Measurements from ENCODE around the gene EMC6.

EMC6 gene

GRCh38 chr17:3636908-3637373 lies 31.7 kb upstream of the EMC6 start:
- Histone ChIP-seq H3K79me2 (ENCODE audit: insufficient read depth, low read length) (no peaks in the 10 kb centered on the region), H3K9ac (ENCODE audit: low read length) (peak overlapping the region; percentile 81), H3K9me3 (ENCODE audit: low read length) (no peaks in the 10 kb centered on the region), H3F3A (ENCODE audit: insufficient read depth, low read length) (no peaks in the 10 kb centered on the region), H3K4me3 (ENCODE audit: low read depth, low read length, poor library complexity, severe bottlenecking) (peak overlapping the region; percentile 85), H3K4me1 (ENCODE audit: insufficient read depth, low read length, severe bottlenecking) (peaks cover 20% of the 10 kb centered on the region), H3K27ac (ENCODE audit: low read depth, low read length, poor library complexity, severe bottlenecking) (no peak overlapping the region), H3K9me2 (ENCODE audit: low read depth, low read length) (no peaks in the 10 kb centered on the region), H3K27me3 (ENCODE audit: insufficient read depth, low read length) (no peaks in the 10 kb centered on the region), H3K4me2 (ENCODE audit: low read length) (peak overlapping the region; percentile 77), H4K20me1 (ENCODE audit: insufficient read depth, low read length) (no peaks in the 10 kb centered on the region), H3K36me3 (ENCODE audit: insufficient read depth, low read length) (peaks cover 5% of the 10 kb centered on the region), H2AFZ (ENCODE audit: low read length) (no peak overlapping the region)
- TF ChIP-seq CTCF (IDR thresholded peaks at IDR 0.05; ENCODE audit: low read length): no peak
- TF ChIP-seq EZH2 (IDR thresholded peaks at IDR 0.05; ENCODE audit: borderline replicate concordance, low read length): no peak

GRCh38 chr17:3639981-3640596 lies 28.5 kb upstream of the EMC6 start:
- Histone ChIP-seq H3K9me2 (ENCODE audit: low read depth, low read length) (no peaks in the 10 kb centered on the region), H3K9me3 (ENCODE audit: low read length) (no peaks in the 10 kb centered on the region), H3K4me1 (ENCODE audit: insufficient read depth, low read length, severe bottlenecking) (peaks cover 20% of the 10 kb centered on the region), H3K9ac (ENCODE audit: low read length) (no peak overlapping the region), H3K27me3 (ENCODE audit: insufficient read depth, low read length) (no peaks in the 10 kb centered on the region), H3K4me3 (ENCODE audit: low read depth, low read length, poor library complexity, severe bottlenecking) (no peak overlapping the region), H3K4me2 (ENCODE audit: low read length) (peak overlapping the region; percentile 4; the same call in 1 of the 2 replicates), H2AFZ (ENCODE audit: low read length) (no peak overlapping the region), H3K27ac (ENCODE audit: low read depth, low read length, poor library complexity, severe bottlenecking) (peak overlapping the region; percentile 30), H3K79me2 (ENCODE audit: insufficient read depth, low read length) (no peaks in the 10 kb centered on the region), H4K20me1 (ENCODE audit: insufficient read depth, low read length) (no peaks in the 10 kb centered on the region), H3K36me3 (ENCODE audit: insufficient read depth, low read length) (no peaks in the 10 kb centered on the region), H3F3A (ENCODE audit: insufficient read depth, low read length) (no peaks in the 10 kb centered on the region)
- TF ChIP-seq CTCF (IDR thresholded peaks at IDR 0.05; ENCODE audit: low read length) (no peak; the same call in 1 of the 2 replicates), EZH2 (IDR thresholded peaks at IDR 0.05; ENCODE audit: borderline replicate concordance, low read length) (no peak)

GRCh38 chr17:3641014-3641413 lies 27.6 kb upstream of the EMC6 start:
- no peak overlapping the region for H3K4me3 ChIP-seq (ENCODE audit: low read depth, low read length, poor library complexity, severe bottlenecking)
- no peak overlapping the region for H2AFZ ChIP-seq (ENCODE audit: low read length)
- H3K9ac ChIP-seq (ENCODE audit: low read length): no peak overlapping the region
- H4K20me1 ChIP-seq (ENCODE audit: insufficient read depth, low read length): no peaks in the 10 kb centered on the region
- H3K36me3 ChIP-seq (ENCODE audit: insufficient read depth, low read length): no peaks in the 10 kb centered on the region
- peaks cover 24% of the 10 kb centered on the region for H3K4me1 ChIP-seq (ENCODE audit: insufficient read depth, low read length, severe bottlenecking)
- no peaks in the 10 kb centered on the region for H3K27me3 ChIP-seq (ENCODE audit: insufficient read depth, low read length)
- TF ChIP-seq CTCF (IDR thresholded peaks at IDR 0.05; ENCODE audit: low read length): no peak
- no peak for TF ChIP-seq EZH2 (IDR thresholded peaks at IDR 0.05; ENCODE audit: borderline replicate concordance, low read length)
- no peak overlapping the region for H3K27ac ChIP-seq (ENCODE audit: low read depth, low read length, poor library complexity, severe bottlenecking)
- H3K9me2 ChIP-seq (ENCODE audit: low read depth, low read length): no peaks in the 10 kb centered on the region
- H3F3A ChIP-seq (ENCODE audit: insufficient read depth, low read length): no peaks in the 10 kb centered on the region
- no peaks in the 10 kb centered on the region for H3K9me3 ChIP-seq (ENCODE audit: low read length)
- H3K79me2 ChIP-seq (ENCODE audit: insufficient read depth, low read length): no peaks in the 10 kb centered on the region
- H3K4me2 ChIP-seq (ENCODE audit: low read length): no peak overlapping the region

Measured in OCI-LY1 (cell line).